ENCODE data around the gene TAF8. TPM values are rescaled to one million over a fixed set of nuclear protein-coding genes. Genes with fewer than 3 reads are reported as not detected.

Gene TAF8
- total RNA-seq (2022; extraction: Qiagen RNA extraction) = 11.5 to 15.0 TPM (median 13.3 TPM) in 5 replicates

GRCh38 chr6:42050297-42051267 lies at the start of gene TAF8:
TSS of gene TAF8 (plus strand) at chr6:42050524. CDS start at chr6:42050542, 18 bp downstream.

Other genes with a start within 250 kb of the TAF8 start
- 0.96 to 1.5 TPM (median 1.4 TPM) in 5 replicates for gene USP49, start 155.1 kb upstream of the TAF8 start, total RNA-seq (2022; extraction: Qiagen RNA extraction)
- gene MED20, start 129.4 kb upstream of the TAF8 start, total RNA-seq (2022; extraction: Qiagen RNA extraction) = 13.4 to 16.6 TPM (median 14.7 TPM) in 5 replicates
- gene BYSL, start 129.0 kb upstream of the TAF8 start, total RNA-seq (2022; extraction: Qiagen RNA extraction) = 36.4 to 49.1 TPM (median 42.2 TPM) in 5 replicates
- 122 to 200 TPM (median 189 TPM) in 5 replicates for gene CCND3, start 108.7 kb upstream of the TAF8 start, total RNA-seq (2022; extraction: Qiagen RNA extraction)
- 1.2 to 1.8 TPM (median 1.6 TPM) in 5 replicates for gene C6orf132, start 92.1 kb downstream of the TAF8 start, total RNA-seq (2022; extraction: Qiagen RNA extraction)
- gene GUCA1A, start 122.8 kb downstream of the TAF8 start, total RNA-seq (2022; extraction: Qiagen RNA extraction) = not detected in 5 replicates
- gene GUCA1B, start 144.4 kb downstream of the TAF8 start, total RNA-seq (2022; extraction: Qiagen RNA extraction) = 0.26 to 0.53 TPM (median 0.38 TPM) in 5 replicates
- 34.7 to 42.0 TPM (median 37.4 TPM) in 5 replicates for gene MRPS10, start 167.3 kb downstream of the TAF8 start, total RNA-seq (2022; extraction: Qiagen RNA extraction)

Measured in A549 treated with CORT108297 at 1 μM for 4 hours (cell line).